ENCODE data around the gene SLC25A38. TPM values are rescaled to one million over a fixed set of nuclear protein-coding genes. Genes with fewer than 3 reads are reported as not detected.

SLC25A38 gene
- total and polyA plus RNA-seq, 9 of the 15 experiments (the other 6 are each of a cell fraction or from before 2014, with no cell fraction given) = 13.5 to 51.1 (median 30.6) TPM

GRCh38 chr3:39383045-39383880 is at the start of gene SLC25A38 (continued):
- peak; percentile 56; the same call in 1 of the 2 replicates for TF ChIP-seq GMEB1 (CRISPR knock-in tag; IDR thresholded peaks at IDR 0.05)
- no peak for TF ChIP-seq CBX5 (IDR thresholded peaks at IDR 0.05; ENCODE audit: borderline replicate concordance, low read depth)
- no peak for TF ChIP-seq NCOA4 (IDR thresholded peaks at IDR 0.05; ENCODE audit: partially characterized antibody)
- no peak for TF ChIP-seq ZKSCAN3 (CRISPR knock-in tag; IDR thresholded peaks at IDR 0.05)
- peak; percentile 80 for TF ChIP-seq SIN3B (IDR thresholded peaks at IDR 0.05; ENCODE audit: low read depth)
- peak; percentile 73 for TF ChIP-seq ZC3H4 (CRISPR knock-in tag; IDR thresholded peaks at IDR 0.05; ENCODE audit: borderline replicate concordance)
- peak; percentile 23; the same call in 1 of the 2 replicates for TF ChIP-seq TARDBP (IDR thresholded peaks at IDR 0.05)
- TF ChIP-seq TFAP4 (CRISPR knock-in tag; IDR thresholded peaks at IDR 0.05; ENCODE audit: borderline replicate concordance) = peak; percentile 88
- TF ChIP-seq PHB (CRISPR knock-in tag; IDR thresholded peaks at IDR 0.05) = no peak
- no peak for TF ChIP-seq SLC30A9 (CRISPR knock-in tag; IDR thresholded peaks at IDR 0.05)
- no peak for TF ChIP-seq CBX1 (IDR thresholded peaks at IDR 0.05; ENCODE audit: low read depth)
- peak; percentile 55; the same call in 1 of the 2 replicates for TF ChIP-seq ZNF263 (CRISPR knock-in tag; IDR thresholded peaks at IDR 0.05; ENCODE audit: borderline replicate concordance)
- TF ChIP-seq THRA (IDR thresholded peaks at IDR 0.05) = no peak
- peak; percentile 55; the same call in 1 of the 2 replicates for TF ChIP-seq KLF6 (CRISPR knock-in tag; IDR thresholded peaks at IDR 0.05; ENCODE audit: borderline replicate concordance)
- peak in 1 of 2 experiments; percentile 65; a peak in 2 of 4 replicates for TF ChIP-seq RCOR1 (IDR thresholded peaks at IDR 0.05; ENCODE audit: borderline replicate concordance in 1 of 2, low read depth in 2 of 2, low read length in 2 of 2)
- 0 out of 2 replicates have a peak, but pooled peaks have one; percentile 14 for TF ChIP-seq MYNN (IDR thresholded peaks at IDR 0.05)
- no peak for TF ChIP-seq MYNN (CRISPR knock-in tag; IDR thresholded peaks at IDR 0.05)
- peak; percentile 35; the same call in 1 of the 2 replicates for TF ChIP-seq EP300 (IDR thresholded peaks at IDR 0.05; ENCODE audit: low read length)
- peak; percentile 86 for TF ChIP-seq ZNF395 (CRISPR knock-in tag; IDR thresholded peaks at IDR 0.05)
- TF ChIP-seq L3MBTL2 (IDR thresholded peaks at IDR 0.05) = peak; percentile 90
- TF ChIP-seq POLR2H (tag; IDR thresholded peaks at IDR 0.05; ENCODE audit: low read depth) = peak; percentile 77

All from K562 (cell line).